CD4-positive, alpha-beta memory T cell (primary cell): Measurements from ENCODE around the gene MT2A. TPM values are rescaled to one million over a fixed set of nuclear protein-coding genes. Genes with fewer than 3 reads are reported as not detected.

ENCODE experiments used
- CTCF ChIA-PET: fragments of 350-600 bp; sonication (Branson Sonifier 250); formaldehyde crosslinking; loops from one replicate; lab custom pipeline; 2021; ENCODE audit warnings: inconsistent platforms; ENCODE audit not compliant: partially characterized antibody; lab: Charles Lee
- POLR2A ChIA-PET: fragments of 350-600 bp; sonication (Branson Sonifier 250); formaldehyde crosslinking; loops from one replicate; lab custom pipeline; 2021; ENCODE audit not compliant: partially characterized antibody; lab: Charles Lee
- DNase-seq, 5 donors: peaks; one replicate each; pipeline versions ENCODE4 v3.0.0 to v3.0.0-alpha.2; 2020 to 2022; ENCODE audit warnings: mixed read lengths in 1 of 5
- H3K27ac ChIP-seq: one replicate; pipeline ENCODE4 v1.7.0; 2013; ENCODE audit warnings: low read depth, low read length
- H3K27me3 ChIP-seq: 2 replicates; pipeline ENCODE4 v1.7.0; 2013; ENCODE audit warnings: mild to moderate bottlenecking, low read length, moderate library complexity; ENCODE audit not compliant: insufficient read depth
- H3K36me3 ChIP-seq: 2 replicates; pipeline ENCODE4 v1.7.0; 2013; ENCODE audit warnings: mild to moderate bottlenecking, low read length, moderate library complexity; ENCODE audit not compliant: insufficient read depth
- H3K4me1 ChIP-seq: 2 replicates; pipeline ENCODE4 v1.7.0; 2013; ENCODE audit warnings: mild to moderate bottlenecking, low read length, moderate library complexity; ENCODE audit not compliant: insufficient read depth
- H3K4me3 ChIP-seq, 2 donors: one replicate each; pipeline ENCODE4 v1.7.0; 2013; ENCODE audit warnings: low read length in 2 of 2, mild to moderate bottlenecking in 1 of 2
- H3K9me3 ChIP-seq, 2 donors: one replicate each; pipeline ENCODE4 v1.7.0; 2013; ENCODE audit warnings: low read length in 2 of 2, control low read depth in 1 of 2; ENCODE audit not compliant: control insufficient read depth in 1 of 2
- H3K27ac Mint-ChIP-seq, 7 donors: one replicate each; pipeline ENCODE4 v1.8.0; 2020 to 2021; ENCODE audit warnings: mixed read lengths in 7 of 7, mild to moderate bottlenecking in 6 of 7, inconsistent platforms in 3 of 7, moderate library complexity in 3 of 7
- H3K27me3 Mint-ChIP-seq, 2 donors: one replicate each; pipeline ENCODE4 v1.8.0; 2020 to 2021; ENCODE audit warnings: mixed read lengths in 2 of 2
- H3K36me3 Mint-ChIP-seq, 2 donors: one replicate each; pipeline ENCODE4 v1.8.0; 2020 to 2021; ENCODE audit warnings: mixed read lengths in 2 of 2, inconsistent platforms in 1 of 2, mild to moderate bottlenecking in 1 of 2
- H3K4me1 Mint-ChIP-seq, 4 donors: one replicate each; pipeline ENCODE4 v1.8.0; 2020 to 2021; ENCODE audit warnings: mixed read lengths in 4 of 4, mild to moderate bottlenecking in 1 of 4
- H3K4me3 Mint-ChIP-seq, 8 donors: one replicate each; pipeline ENCODE4 v1.8.0; 2020 to 2021; ENCODE audit warnings: mixed read lengths in 8 of 8, mild to moderate bottlenecking in 7 of 8, moderate library complexity in 6 of 8, inconsistent platforms in 3 of 8
- H3K9me3 Mint-ChIP-seq, 8 donors: one replicate each; pipeline ENCODE4 v1.8.0; 2020 to 2021; ENCODE audit warnings: mixed read lengths in 8 of 8, mild to moderate bottlenecking in 5 of 8, inconsistent platforms in 3 of 8, moderate library complexity in 1 of 8
- intact Hi-C: fragments of 100-400 bp; cut with micrococcal nuclease; formaldehyde crosslinking; loops from one replicate; pipeline ENCODE4 v1.15.1; 2023
- polyA plus RNA-seq, 2 donors: library from polyadenylated mRNA; unstranded; fragments of 300-500 nt; fragmentation: Illumina TruSeq; gene quantifications; one replicate each; pipeline ENCODE4 v1.2.3, GENCODE V29; 2021
- total RNA-seq, 2 experiments: library from RNA; stranded (reverse); gene quantifications; one replicate each; pipeline ENCODE4 v1.2.3, GENCODE V29; 2021

MT2A gene
- total and polyA plus RNA-seq, 4 experiments from 2014 or later, result 15.8 to 226 (median 52.6) TPM

- POLR2A ChIA-PET, result interaction anchor here (1.3 kb wide), 1 partner anchor 300 kb away, joined by 3 read pairs; no protein-coding TSS in a partner anchor
- intact Hi-C loops, result no loop called here
Observed at GRCh38 chr16:56631197-56631596, 22.8 kb downstream of the MT2A start.

GRCh38 chr16:56631832-56632155 is 23.4 kb downstream of the MT2A start:
- H3K27ac ChIP-seq, result no peak overlapping the region
- H3K27me3 ChIP-seq, result peaks cover 35% of the 10 kb centered on the region
- CTCF ChIA-PET, result no interaction called here
- Mint-ChIP-seq H3K4me3 (peak overlapping the region; percentile 24 to 82 (median 68)), H3K27me3 (peaks cover 42 to 67% of the 10 kb centered on the region in 2 donors), H3K4me1 (peaks cover 9 to 41% (median 17%) of the 10 kb centered on the region in 4 donors), H3K27ac (no peak overlapping the region), H3K36me3 (no peaks in the 10 kb centered on the region), H3K9me3 (no peaks in the 10 kb centered on the region)
- intact Hi-C loops, result no loop called here
- no peaks in the 10 kb centered on the region for H3K36me3 ChIP-seq
- H3K4me3 ChIP-seq, result no peak overlapping the region
- POLR2A ChIA-PET, result no interaction called here
- peaks cover 24% of the 10 kb centered on the region for H3K4me1 ChIP-seq
- H3K9me3 ChIP-seq, result no peaks in the 10 kb centered on the region
- DNase-seq, result no peak

More at GRCh38 chr16:56631197-56631596, 22.8 kb downstream of the MT2A start:
- Histone ChIP-seq H3K27me3 (peaks cover 37% of the 10 kb centered on the region), H3K9me3 (no peaks in the 10 kb centered on the region), H3K36me3 (no peaks in the 10 kb centered on the region), H3K4me1 (peaks cover 26% of the 10 kb centered on the region), H3K27ac (no peak overlapping the region), H3K4me3 (no peak overlapping the region)
- Mint-ChIP-seq H3K36me3 (no peaks in the 10 kb centered on the region), H3K4me1 (peaks cover 10 to 35% (median 19%) of the 10 kb centered on the region in 4 donors), H3K9me3 (no peaks in the 10 kb centered on the region), H3K27me3 (peaks cover 37 to 63% of the 10 kb centered on the region in 2 donors), H3K4me3 (peak overlapping the region in 2 of 8 donors; percentile 55 to 82), H3K27ac (no peak overlapping the region)
- CTCF ChIA-PET, result interaction anchor here (0.9 kb wide), 1 partner anchor 27 kb away, joined by 3 read pairs; no protein-coding TSS in a partner anchor
- DNase-seq, result no peak

- Histone ChIP-seq H3K9me3 (no peaks in the 10 kb centered on the region), H3K27ac (no peak within 1 kb of the TSS), H3K27me3 (peaks cover 35% of the 10 kb centered on the region), H3K36me3 (no peaks in the 10 kb centered on the region), H3K4me1 (peaks cover 24% of the 10 kb centered on the region), H3K4me3 (no peak within 1 kb of the TSS)
- no peaks in the 10 kb centered on the region for H3K36me3 Mint-ChIP-seq
- no peak for DNase-seq
- H3K4me1 Mint-ChIP-seq, result peaks cover 9 to 46% (median 18%) of the 10 kb centered on the region in 4 donors
- no peak within 1 kb of the TSS for H3K27ac Mint-ChIP-seq
- H3K9me3 Mint-ChIP-seq, result no peaks in the 10 kb centered on the region
- ChIA-PET POLR2A (no interaction called here), CTCF (no interaction called here)
- peak within 1 kb of the TSS; percentile 55 to 82 (median 70) for H3K4me3 Mint-ChIP-seq
- H3K27me3 Mint-ChIP-seq, result peaks cover 47 to 68% of the 10 kb centered on the region in 2 donors
- intact Hi-C loops, result no loop called here
Observed at GRCh38 chr16:56632156-56632847, 23.9 kb downstream of the MT2A start, which contains the start of gene MT1M. Gene MT1M, plus strand, starts transcription at chr16:56632659. Its CDS starts 73 bp downstream, at chr16:56632732.

GRCh38 chr16:56632848-56633365 is 24.5 kb downstream of the MT2A start:
- H3K4me1 ChIP-seq, result peaks cover 26% of the 10 kb centered on the region
- no peaks in the 10 kb centered on the region for H3K36me3 Mint-ChIP-seq
- intact Hi-C loops, result no loop called here
- H3K27me3 ChIP-seq, result peaks cover 40% of the 10 kb centered on the region
- no peak overlapping the region for H3K27ac Mint-ChIP-seq
- peaks cover 12 to 52% (median 21%) of the 10 kb centered on the region in 4 donors for H3K4me1 Mint-ChIP-seq
- H3K36me3 ChIP-seq, result no peaks in the 10 kb centered on the region
- DNase-seq, result no peak
- H3K9me3 ChIP-seq, result no peaks in the 10 kb centered on the region
- peaks cover 51 to 74% of the 10 kb centered on the region in 2 donors for H3K27me3 Mint-ChIP-seq
- CTCF ChIA-PET, result interaction anchor here (0.9 to 1.2 kb wide), 2 partner anchors 9 to 11 kb away, joined by 3 read pairs; no protein-coding TSS in a partner anchor
- no peak overlapping the region for H3K4me3 ChIP-seq
- POLR2A ChIA-PET, result no interaction called here
- H3K9me3 Mint-ChIP-seq, result no peaks in the 10 kb centered on the region
- no peak overlapping the region for H3K27ac ChIP-seq
- H3K4me3 Mint-ChIP-seq, result peak overlapping the region in 7 of 8 donors; percentile 17 to 71 (median 55)

- Mint-ChIP-seq H3K4me1 (peaks cover 14 to 55% (median 24%) of the 10 kb centered on the region in 4 donors), H3K9me3 (no peaks in the 10 kb centered on the region), H3K4me3 (peak overlapping the region in 2 of 8 donors; percentile 15 to 46), H3K27ac (peak overlapping the region in 1 of 7 donors; percentile 19), H3K27me3 (peaks cover 55 to 75% of the 10 kb centered on the region in 2 donors), H3K36me3 (no peaks in the 10 kb centered on the region)
- ChIA-PET CTCF (interaction anchor here (0.9 to 1.2 kb wide), 2 partner anchors 9 to 10 kb away, joined by 3 read pairs; no protein-coding TSS in a partner anchor), POLR2A (interaction anchor here (1.3 kb wide), 1 partner anchor 24 kb away, joined by 4 read pairs; the partner anchor contains the start of gene MT1F)
- H3K9me3 ChIP-seq, result no peaks in the 10 kb centered on the region
- peaks cover 27% of the 10 kb centered on the region for H3K4me1 ChIP-seq
- intact Hi-C loops, result no loop called here
- H3K4me3 ChIP-seq, result no peak overlapping the region
- H3K27me3 ChIP-seq, result peaks cover 46% of the 10 kb centered on the region
- DNase-seq, result no peak
- H3K27ac ChIP-seq, result no peak overlapping the region
- H3K36me3 ChIP-seq, result no peaks in the 10 kb centered on the region
Observed at GRCh38 chr16:56633535-56633934, 25.2 kb downstream of the MT2A start.

- no peak for DNase-seq
- Histone ChIP-seq H3K4me3 (no peak overlapping the region), H3K9me3 (no peaks in the 10 kb centered on the region), H3K27ac (no peak overlapping the region), H3K4me1 (peaks cover 27% of the 10 kb centered on the region), H3K36me3 (no peaks in the 10 kb centered on the region), H3K27me3 (peaks cover 57% of the 10 kb centered on the region)
- POLR2A ChIA-PET, result interaction anchor here (0.6 to 1.3 kb wide), 2 partner anchors 9 to 23 kb away, joined by 3 to 4 read pairs; partner anchors contain the start of gene MT1F
- H3K36me3 Mint-ChIP-seq, result no peaks in the 10 kb centered on the region
- peak overlapping the region; percentile 43 to 81 (median 68) for H3K4me3 Mint-ChIP-seq
- intact Hi-C loops, result no loop called here
- H3K27ac Mint-ChIP-seq, result peak overlapping the region in 1 of 7 donors; percentile 22
- peaks cover 15 to 55% (median 25%) of the 10 kb centered on the region in 4 donors for H3K4me1 Mint-ChIP-seq
- H3K9me3 Mint-ChIP-seq, result no peaks in the 10 kb centered on the region
- peaks cover 63 to 80% of the 10 kb centered on the region in 2 donors for H3K27me3 Mint-ChIP-seq
- CTCF ChIA-PET, result interaction anchor here (1.0 kb wide), 1 partner anchor 11 kb away, joined by 3 read pairs; no protein-coding TSS in a partner anchor
Observed at GRCh38 chr16:56634715-56635440, 26.5 kb downstream of the MT2A start.
